Measurements from ENCODE around the gene IPO13.

The IPO13 gene

DNA sequence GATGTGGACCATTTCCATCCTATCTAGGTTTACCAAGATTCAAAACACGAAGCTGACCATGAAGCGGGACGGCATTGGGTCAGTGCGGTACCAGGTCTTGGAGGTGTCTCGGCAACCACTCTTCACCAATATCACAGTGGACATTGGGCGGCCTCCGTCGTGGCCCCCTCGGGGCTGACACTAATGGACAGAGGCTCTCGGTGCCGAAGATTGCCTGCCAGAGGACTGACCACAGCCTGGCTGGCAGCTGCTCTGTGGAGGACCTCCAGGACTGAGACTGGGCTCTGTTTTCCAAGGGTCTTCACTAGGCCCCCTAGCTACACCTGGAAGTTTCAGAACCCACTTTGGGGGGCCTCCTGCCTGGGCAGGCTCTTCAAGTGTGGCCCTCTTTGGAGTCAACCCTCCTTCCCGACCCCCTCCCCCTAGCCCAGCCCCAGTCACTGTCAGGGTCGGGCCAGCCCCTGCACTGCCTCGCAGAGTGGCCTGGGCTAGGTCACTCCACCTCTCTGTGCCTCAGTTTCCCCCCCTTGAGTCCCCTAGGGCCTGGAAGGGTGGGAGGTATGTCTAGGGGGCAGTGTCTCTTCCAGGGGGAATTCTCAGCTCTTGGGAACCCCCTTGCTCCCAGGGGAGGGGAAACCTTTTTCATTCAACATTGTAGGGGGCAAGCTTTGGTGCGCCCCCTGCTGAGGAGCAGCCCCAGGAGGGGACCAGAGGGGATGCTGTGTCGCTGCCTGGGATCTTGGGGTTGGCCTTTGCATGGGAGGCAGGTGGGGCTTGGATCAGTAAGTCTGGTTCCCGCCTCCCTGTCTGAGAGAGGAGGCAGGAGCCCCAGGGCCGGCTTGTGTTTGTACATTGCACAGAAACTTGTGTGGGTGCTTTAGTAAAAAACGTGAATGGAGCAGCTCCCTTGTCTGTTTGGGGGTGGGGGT is 43.8 kb downstream of the IPO13 start:
- no peak for DNase-seq

DNA sequence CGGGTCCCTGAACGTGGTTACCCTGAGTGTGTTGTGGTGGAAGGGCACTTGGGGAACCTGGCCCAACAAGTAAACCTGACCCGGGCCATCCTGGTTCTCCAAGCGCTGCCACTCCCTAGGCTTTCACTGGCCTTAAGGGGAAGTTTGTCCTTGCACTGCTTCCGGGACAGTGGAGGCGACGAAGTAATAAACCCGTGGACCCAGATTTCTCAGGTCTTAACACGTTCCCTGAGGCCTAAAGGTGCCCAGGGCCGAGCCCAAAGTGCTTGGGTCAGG is 44.4 kb downstream of the IPO13 start:
- no peak for DNase-seq

DNA sequence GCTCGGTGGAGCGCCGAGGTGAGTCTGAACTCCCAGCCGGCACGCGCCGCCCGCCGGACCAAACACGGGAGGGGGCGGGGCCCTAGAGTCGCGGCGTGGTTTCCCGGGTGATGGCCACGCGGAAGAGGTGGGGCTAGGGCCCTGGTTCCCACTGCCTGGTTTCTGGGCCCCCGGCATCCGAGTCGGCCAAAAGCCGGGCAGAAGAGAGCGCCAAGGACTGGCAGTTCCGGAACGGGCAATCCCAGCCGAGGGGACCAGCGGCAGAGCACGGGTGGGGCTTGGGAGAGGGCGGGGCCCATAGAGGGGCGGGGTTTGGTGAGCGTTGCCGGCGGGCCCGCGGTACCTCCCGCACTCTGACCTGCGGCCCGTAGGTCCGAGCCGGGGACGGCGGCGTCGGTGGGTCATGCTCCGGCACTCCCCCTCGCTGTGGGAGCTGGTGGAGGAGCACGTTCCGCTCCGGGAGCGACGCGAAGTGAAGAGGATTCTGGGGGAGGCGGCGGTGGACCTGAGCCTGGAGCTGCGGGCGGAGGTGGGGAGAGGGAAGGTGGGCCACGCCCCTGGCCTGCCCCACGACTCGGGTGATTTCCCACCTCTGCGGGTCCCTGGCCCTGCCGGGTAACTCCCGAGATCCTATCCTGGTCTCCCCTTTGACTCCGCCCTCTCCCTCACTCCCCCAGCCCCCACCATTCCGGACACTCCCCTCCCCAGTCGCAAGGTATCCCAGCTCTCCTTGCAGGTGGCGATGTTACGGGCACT is 44.9 kb downstream of the IPO13 start, which contains the start of gene CCDC24:
Gene CCDC24 (plus strand): TSS at position 124 of the 756 bp plus-strand sequence. CDS start 280 bp downstream, at position 404.
- peak; percentile 71 for DNase-seq

DNA sequence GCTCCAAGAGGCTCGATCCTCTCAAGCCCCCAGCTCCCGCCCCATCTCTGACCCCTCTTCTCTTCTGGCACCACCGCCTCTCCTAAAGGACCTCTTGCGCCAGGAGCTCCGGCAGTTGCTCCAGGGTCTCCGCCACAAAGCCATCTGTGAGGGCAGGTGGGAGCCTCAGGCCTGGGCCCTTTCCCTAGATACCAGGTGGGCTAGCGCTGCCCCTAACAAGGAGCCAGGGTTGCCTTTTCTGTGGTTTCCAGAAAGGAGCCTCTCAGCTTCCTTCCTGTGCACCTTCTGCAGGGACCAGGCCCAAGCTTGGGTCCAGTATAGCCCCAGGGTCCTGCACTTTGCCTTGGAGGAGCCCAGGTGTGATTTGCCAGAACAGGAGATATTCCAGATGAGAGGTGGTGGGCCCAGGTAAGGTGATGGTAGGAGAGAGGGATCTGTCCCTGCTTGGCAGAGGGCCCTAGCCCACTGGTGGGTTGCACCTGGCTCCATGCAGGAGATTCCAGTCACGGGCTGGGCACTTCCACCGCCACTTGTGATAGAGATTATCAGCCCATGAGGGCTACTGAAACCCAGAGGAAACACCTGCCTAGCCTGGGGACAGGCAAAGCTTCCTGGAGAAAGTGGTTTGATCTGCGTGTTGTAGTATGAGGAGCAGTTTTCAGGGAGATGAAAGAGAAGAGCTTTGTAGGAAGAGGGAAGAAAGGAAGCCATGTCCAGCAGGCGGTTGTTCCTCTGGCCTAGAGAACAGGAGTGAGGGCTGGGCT is 45.7 kb downstream of the IPO13 start:
- DNase-seq: no peak

DNA sequence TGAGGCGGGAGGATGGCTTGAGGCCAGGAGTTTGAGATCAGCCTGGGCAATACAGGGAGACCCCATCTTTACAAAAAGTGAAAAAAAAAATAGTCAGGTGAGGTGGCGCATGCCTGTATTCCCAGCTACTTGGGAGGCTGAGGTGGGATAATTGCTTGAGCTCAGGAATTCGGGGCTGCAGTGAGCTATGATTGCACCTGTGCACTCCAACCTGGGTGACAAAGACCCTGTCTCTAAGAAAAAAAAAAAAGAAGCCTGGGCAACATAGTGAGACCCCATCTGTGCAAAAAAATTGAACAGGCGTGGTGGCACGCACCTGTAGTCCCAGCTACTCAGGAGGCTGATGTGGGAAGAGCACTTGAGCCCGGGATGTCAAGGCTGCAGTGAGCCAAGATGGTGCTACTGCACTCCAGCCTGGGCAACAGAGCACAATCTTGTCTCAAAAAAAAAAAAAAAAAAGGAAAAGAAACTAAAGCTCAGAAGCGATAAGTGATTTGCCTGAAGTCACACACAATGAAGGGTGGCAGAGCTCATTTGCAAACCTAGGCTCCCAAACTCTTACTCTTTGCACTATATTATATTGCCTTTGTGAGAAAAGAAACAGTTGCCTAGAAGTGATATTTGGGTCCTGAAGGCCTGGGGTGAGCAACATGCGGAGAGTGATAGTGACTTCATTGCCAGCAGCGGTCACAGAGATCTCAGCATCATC is 46.6 kb downstream of the IPO13 start:
- no peak for DNase-seq

DNA sequence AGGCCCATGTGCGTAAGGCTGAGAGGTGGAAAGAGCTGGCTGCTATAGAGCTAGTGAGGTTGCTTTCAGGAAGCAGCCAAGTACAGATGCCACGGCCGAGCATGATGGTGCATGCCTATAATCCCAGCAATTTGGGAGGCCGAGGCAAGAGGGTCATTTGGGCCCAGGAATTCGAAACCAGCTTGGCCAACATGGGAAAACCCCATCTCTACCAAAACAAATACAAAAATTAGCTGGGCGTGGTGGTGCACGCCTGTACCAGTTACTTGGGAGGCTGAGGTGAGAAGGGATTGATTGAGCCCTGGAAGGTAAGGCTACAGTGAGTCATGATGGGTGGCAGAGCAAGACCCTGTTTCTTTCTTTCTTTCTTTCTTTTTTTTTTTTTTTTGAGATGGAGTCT is 47.3 kb downstream of the IPO13 start:
- DNase-seq: no peak

DNA sequence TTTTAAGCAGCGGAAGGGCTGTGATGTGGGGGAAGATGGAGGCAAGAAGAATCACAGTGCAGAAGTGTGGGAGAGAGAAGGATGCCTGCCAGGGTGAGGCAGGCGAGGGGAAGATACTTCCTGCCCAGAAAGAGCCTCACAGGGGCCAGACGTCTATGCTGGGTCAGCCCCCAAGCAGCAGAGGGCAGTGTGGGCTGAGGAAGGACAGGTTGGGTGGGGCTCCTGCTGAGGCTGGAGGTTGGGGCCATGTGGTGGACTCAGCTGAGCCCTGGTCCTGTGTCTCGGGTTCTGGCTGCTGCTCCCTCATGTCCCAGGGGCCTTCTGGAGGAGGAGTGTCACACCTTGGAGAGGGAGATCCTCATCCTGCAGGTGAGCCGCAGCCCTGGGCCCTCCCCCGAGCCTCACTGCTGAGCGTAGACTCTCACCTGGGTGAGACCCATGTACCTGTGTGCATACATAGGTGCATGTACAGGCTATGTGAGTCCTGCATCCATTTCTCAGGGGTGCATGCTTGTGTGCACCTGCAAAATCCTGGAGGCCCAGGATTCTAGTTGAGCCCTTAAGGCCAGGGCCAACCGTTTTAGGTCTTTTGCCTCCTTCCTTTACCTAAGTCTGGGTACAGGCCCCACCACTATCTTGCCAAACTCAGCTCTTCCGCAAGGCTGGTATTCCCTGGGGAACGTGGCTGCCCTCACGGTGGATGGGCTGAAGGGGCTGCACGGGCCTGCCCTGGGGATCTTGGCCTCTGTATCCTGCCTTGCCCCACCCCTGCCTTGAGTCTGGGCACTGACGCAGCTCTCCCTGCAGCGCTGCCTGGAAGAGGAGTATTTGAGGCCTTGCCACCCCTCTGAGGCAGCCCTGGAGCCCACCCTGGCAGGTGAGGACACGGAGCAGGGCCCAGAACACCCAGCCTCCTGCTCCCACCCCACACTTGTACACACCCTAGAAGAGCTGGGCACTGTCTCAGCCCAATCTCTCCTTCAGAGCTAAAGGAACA is 48.3 kb downstream of the IPO13 start:
- no peak for DNase-seq

DNA sequence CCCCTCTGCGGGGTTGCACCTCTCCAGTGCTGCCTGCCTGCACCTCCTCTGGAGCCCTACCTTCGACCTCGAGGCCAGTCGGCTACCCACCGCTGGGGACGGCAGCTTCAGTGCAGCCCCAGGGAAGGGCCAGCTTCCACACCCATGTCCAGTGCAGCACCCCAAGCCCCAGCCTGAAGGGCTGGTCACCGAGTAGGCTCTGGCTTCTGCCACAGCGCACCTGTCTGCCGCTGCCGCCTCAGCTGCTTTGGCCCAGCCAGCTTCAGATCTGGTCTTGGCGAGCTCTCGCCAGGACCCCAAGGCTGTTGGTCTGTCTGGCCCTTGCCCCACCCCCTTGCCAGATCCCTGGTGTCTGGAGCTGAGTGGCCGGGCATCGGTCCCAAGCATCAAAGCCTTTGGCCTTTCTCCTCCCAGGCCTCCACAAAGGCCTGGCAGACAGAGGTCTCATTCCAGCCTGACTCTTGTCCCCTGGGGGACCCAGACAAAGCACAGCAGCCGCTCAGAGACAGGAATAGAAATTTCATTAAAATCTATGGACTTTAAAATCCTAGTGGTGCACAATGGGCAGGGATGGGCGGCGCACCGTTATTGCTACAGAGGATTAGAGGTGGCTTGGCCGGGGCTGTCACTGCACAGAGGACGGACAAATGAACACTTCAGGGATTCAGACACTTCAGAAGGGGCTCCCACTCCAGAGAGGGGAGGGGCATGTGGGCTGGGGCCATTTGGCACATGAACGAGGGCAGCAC is 49.4 kb downstream of the IPO13 start:
- no peak for DNase-seq

DNA sequence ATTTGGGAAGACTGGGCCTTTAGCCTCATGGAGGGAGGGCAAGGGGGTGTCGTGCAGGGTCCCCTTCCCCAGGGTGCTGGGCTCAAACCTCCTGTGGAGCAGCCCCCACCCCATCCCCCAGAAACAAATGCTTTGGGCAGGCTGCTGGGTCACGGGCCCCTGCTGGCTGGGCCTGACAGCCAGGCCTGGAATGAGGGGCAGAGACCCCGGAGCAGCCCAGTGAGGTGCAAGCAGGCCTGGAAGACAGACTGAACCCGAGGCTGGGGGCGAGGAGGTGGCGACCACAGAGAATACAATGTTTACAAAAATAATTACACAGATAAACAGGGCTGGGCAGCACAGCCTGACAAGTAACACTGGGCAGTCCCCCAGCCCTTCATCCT is 50.0 kb downstream of the IPO13 start:
- DNase-seq: no peak

DNA sequence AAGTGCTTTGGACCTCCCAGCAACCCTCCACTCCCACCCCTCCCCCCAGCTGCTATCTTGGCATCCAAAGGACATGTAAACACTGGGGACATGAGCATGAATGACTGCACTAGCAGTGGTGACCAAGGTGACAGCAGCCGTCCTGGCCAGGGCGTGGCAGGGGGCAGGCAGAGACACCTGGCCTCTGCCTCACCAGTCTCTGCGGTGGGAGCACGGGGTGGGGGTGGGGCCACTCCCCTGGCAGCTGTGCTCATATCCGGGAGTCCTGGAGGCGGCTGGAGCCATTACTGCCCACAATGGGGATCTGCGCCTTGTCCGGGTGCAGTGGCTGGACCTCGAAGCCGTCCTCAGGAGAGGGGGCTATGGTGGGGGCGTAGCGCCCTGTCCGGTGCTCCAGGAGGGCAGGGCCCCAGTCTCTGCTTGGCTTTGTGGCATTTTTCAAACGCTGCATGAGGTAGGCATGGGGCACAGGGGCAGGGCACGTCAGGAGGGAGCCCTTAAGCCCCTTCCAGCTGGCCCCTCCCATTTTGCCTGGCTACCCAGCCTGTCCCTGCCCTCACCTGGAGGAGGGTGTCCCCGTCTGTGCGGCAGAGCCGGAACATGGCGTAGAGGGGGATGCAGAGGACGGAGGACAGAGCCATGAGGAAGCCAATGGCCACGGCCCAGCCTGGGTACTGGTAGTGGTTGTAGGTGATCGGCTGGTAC is 50.7 kb downstream of the IPO13 start:
- DNase-seq: no peak

DNA sequence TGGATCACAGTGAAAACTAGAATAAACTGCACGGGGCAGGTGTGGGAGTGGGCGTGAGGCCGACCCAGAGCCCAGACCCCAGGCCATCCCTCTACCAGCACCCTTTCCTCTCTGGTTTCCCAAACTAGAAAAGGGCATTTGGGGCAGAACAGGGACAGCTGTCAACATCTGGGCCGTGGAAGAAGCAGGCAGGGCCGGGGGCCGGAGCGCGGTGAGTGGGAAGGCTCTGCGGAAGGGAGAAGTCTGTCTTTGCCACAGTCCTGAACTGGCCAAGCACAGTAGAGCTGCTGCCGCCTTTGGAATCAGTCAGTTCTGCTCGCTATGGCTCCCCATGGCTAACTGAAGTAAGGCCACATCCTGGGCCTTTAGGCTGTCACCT is 51.2 kb downstream of the IPO13 start:
- no peak for DNase-seq

DNA sequence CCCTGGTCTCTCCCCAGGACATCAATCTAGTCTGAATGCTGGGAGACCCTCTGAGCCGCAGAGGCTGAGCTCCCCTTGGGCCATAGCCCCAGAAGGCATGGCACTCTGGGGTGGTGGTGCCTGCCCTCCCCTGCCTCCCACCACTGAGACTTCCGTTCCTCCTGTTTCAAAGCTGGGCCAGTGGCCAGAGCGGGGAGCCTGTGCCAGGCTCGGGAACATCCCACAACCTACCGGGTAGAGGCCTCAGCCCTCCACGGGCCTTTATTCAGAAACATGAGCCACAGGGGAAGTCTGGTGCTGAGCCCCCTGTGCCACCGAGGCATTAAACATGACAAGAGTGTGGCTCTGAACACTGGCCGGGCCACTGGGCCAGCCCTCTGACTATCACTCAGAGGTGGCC is 52.7 kb downstream of the IPO13 start:
- DNase-seq: no peak

DNA sequence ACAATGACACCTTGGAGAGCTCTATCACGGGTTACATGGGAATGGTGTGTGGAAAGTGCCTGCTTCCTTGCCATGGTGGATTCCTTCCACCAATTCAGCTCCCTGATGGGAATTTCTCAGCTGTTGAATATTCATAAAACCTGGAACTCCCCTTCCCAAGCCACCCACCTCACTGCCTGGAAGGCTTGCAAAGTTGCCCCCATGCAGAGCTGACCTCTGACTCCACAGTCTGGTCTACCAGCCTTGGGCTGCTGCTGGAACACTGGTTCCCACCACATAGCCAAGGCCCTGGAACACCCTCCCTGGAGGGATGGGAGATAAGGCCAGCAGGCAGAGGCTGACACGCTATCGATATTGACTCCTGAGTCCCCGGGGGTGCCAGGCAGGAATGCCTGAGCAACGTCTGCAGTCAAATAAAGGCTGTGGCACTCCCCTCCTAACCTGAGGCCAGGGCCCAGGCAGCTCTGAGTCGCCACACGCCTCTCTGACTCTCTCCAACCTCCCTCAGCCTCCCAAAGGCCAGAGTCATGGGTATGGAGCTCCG is 53.4 kb downstream of the IPO13 start:
- DNase-seq: no peak

DNA sequence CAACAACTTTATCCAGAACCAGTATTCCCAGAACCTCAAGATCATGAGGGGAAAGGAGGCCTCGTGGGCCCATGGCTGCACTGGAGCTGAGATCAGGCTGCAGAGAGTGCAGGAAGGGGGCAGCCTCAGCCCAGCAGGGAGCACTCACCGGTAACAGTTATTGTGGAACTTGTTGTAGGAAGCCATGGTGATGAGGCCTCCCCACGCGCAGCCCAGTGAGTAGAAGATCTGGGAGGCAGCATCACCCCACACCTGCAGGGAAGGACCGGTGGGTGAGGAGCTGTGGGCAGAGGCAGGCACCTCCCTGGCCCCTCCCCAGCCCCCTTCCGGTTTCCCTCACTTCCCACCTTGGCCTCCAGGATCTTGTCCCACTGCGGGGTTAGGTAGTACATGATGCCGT is 55.4 kb downstream of the IPO13 start:
- no peak for DNase-seq

DNA sequence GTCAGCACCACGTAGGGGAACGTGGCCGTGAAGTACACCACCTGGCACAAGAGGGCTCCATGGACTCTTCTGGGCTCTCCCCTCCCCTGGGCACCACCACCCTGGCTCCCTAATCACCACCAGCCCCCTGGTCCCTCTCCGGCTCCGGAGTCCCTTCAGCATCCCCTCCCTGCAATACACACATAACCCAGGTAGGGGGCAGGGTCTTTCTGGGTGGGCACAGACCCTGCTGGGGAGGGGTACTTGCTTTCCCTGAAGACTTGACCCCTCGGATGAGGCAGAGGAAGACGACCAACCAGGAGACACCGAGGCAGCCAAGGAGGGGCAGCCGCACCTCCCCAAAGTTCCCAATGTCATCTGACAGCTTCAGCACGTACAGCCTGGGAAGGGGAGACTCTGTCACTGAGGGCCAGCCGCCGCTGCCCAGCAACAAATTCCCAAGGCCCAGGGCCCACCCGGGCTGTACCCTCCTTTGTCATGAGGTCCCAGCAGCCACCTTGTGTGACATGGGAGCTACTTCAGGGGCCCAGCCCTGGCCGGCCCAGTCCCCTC is 55.9 kb downstream of the IPO13 start:
- DNase-seq: no peak

DNA sequence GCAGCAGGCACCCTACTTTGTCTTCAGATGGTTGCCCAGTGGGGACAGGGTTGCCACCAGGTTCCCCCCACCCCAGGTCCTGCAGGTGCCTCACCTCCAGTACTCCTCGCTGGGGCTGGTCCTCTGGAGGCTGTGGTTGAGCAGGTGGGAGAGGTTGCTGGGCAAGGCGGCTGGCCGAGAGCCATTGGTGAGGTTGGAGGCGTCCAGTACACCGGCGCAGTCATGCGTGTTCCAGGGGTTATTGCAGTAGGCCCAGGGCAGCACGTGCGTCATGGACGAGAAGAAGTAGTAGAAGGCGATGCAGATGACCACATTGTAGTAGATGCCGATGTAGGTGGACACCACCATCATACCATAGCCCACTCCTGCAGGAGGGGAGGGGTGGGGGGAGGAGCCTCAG is 61.5 kb downstream of the IPO13 start:
- no peak for DNase-seq

DNA sequence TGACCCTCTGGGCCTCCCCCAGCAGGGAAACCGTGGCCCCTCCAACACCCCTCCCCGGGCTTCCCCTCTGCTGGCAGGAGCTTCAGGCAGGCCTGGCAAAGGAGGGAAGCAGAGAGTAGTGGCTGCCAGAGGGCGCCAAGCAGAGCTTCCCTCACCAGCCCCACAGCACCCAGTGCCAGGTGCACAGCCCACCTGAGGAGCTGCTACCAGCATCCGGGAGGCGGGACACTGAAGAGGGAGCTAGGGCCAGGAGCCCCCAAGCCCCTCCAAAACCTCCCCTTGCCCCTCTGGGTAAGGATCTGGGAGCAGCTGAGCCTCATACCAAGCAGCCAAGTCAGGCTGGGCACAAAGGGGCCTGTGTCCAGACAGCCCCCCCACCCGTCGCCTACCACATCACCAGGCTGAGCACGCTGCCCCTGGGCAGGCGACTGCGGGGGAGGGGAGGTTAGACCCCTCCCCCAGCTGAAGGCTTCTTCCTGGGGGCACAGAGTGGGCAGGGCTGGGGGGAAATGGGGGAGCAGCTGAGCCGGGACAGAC is 64.3 kb downstream of the IPO13 start:
- no peak for DNase-seq

DNA sequence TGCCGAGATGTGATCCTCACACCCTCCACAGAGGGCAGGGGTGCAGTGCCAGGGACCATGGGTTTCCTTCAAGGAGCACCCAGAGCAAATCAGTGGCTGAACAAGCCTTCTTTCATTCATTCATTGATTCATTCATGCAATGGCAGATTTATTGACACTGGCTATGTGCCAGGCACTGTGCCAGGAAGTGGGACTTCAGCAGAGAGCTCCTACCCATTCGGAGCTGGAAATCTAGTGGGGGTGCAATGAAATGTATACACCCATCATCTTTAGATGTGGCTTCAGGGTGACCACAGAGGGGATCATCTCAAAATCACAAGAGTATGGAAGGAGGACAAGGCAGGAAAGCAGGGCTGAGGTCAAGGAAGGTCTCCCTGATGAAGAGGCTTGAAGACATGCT is 65.7 kb downstream of the IPO13 start:
- DNase-seq: no peak

DNA sequence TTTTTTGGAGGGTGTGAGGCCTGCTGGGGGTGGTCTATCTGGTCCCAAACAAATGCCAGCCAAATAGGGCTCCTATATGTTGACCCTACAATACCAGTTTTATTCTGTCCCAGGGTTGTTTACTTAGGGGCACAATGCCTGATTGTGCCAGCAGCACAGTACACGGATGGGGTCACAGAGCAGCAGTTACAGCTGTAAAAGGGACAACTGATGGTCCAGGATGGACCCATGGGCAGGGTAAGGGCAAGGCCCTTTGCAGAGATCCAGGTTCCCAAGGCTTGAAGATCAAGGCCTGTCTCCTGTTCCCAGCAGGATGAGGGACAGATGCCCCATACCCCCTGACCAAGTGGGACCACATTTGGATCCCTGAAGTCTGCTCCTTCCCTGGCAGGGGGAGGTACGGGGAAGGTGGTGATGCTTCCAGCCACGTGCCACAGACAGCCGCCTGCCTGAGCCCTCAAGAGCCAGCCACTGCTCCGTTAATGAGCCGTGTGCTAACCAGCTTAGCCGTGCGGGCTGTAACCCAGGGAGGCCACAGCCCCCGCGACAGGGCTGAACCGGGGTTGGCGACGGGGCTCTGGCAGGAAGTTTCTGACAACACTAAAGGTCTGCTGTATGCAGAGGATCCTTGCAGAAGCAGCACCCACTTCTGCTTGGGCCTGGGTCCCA is 66.3 kb downstream of the IPO13 start:
- no peak for DNase-seq

All from T-helper 9 cell (primary cell).